ENCODE results near the gene PCSK1.
"Not testable (repeated sequence)": the region's sequence is repeated elsewhere in the genome, so short reads cannot be mapped to it uniquely, and the experiment has no call there.

The PCSK1 gene

DNA sequence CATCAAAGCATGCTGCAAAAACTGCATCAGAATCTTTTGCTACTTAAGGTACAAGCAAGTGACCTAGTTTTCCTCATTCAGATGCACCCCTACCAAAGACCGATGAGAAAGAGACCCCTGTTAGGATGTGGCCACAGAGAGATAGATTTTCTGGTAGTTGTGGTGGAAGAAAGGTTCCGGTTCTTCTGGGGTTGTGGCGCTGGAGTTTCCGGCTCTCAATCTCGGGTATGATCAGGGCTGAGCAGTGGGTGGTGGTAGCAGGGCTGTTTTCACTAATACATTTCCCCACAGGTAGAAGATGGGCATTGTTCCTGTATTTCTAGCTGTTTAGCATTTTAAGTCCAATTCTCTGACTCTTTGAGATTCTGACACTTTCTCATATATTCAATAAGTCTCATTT is 58.4 kb downstream of the PCSK1 start:
- Histone ChIP-seq H3K27me3 (ENCODE audit: low read depth) (no peaks in the 10 kb centered on the region), H3K9me3 (no peaks in the 10 kb centered on the region), H3K4me1 (no peaks in the 10 kb centered on the region), H3K4me3 (no peak overlapping the region), H3K36me3 (replicated peaks) (no peaks in the 10 kb centered on the region)
- DNase-seq (ENCODE audit: low spot score in 2 of 2): no peak
- in situ Hi-C loops (cut with MboI; ENCODE audit: low sequenced_read_pairs): no loop called here

DNA sequence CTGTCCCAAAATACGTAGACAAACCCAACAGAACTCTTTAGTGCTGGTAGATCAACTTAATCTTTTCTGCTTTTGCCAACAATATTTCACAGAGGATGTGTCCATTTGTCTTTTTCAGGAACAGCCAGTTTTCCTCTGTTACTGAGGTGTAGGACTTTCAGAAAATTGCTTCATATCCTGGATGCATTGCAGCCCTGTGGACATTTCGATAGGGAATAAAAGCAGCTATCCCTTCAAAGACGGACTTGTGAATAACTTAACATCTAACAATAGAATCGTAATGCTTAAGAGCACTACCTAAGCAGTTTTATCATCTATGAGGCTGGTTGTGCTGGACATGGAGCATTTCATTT is 59.7 kb downstream of the PCSK1 start:
- Histone ChIP-seq H3K36me3 (replicated peaks) (no peaks in the 10 kb centered on the region), H3K4me1 (no peaks in the 10 kb centered on the region), H3K27me3 (ENCODE audit: low read depth) (no peaks in the 10 kb centered on the region), H3K4me3 (no peak overlapping the region), H3K9me3 (no peaks in the 10 kb centered on the region)
- DNase-seq (ENCODE audit: low spot score in 2 of 2): no peak
- in situ Hi-C loops (cut with MboI; ENCODE audit: low sequenced_read_pairs): no loop called here

DNA sequence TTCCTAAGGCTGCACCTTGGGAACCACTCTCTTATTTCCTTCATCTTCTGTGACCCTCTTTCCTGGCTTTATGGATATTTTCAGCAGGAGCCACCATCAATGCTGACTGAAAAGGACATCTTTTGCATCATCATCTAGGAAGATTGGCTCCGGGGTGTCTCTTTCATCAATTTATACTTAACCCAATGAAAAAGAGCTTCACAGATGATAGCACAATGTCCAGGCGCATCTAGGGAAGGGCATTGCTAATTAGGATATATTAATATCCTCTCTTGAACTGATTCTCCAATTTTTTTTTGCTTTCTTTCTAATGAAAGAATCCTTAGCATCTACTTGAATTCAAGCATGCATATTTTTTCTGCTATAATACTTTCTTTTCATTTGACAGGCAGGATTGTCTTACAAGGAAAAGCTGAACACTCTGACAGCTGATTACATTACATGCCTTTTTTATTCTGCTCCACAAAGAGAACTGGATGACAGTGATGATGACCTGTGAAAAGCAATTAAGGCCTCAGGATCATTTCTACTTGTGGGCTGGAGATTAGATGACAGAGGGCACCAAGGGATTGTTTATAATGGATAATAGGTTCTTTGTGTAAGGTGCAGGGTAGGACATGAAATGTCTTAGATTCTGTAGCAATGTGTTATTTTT is 60.2 kb downstream of the PCSK1 start:
- H3K36me3 ChIP-seq (replicated peaks): no peaks in the 10 kb centered on the region
- no peak for DNase-seq (ENCODE audit: low spot score in 2 of 2)
- no peaks in the 10 kb centered on the region for H3K4me1 ChIP-seq
- in situ Hi-C loops (cut with MboI; ENCODE audit: low sequenced_read_pairs): no loop called here
- H3K4me3 ChIP-seq: no peak overlapping the region
- H3K27me3 ChIP-seq (ENCODE audit: low read depth): no peaks in the 10 kb centered on the region
- no peaks in the 10 kb centered on the region for H3K9me3 ChIP-seq

DNA sequence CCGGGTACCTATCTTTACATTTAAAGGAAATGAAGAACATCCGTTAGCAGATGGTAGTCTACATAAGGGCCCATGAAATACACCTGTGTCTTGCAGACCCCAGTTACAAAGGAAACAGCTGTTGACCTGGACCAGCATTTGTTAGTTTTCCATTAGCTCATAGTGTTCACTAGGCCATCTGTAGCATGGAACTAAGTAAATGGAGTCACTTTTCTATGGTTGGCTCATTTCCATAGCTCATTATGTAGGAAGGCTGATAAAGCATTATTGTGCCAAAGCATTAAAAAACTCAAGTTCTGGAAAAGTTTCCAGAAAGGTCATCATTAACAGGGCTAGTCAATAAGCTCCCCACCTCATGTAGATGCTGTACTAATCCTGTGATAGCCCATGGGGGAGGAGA is 62.1 kb downstream of the PCSK1 start:
- H3K36me3 ChIP-seq (replicated peaks): no peaks in the 10 kb centered on the region
- in situ Hi-C loops (cut with MboI; ENCODE audit: low sequenced_read_pairs): no loop called here
- H3K4me3 ChIP-seq: no peak overlapping the region
- H3K9me3 ChIP-seq: no peaks in the 10 kb centered on the region
- no peaks in the 10 kb centered on the region for H3K4me1 ChIP-seq
- H3K27me3 ChIP-seq (ENCODE audit: low read depth): no peaks in the 10 kb centered on the region
- no peak for DNase-seq (ENCODE audit: low spot score in 2 of 2)

DNA sequence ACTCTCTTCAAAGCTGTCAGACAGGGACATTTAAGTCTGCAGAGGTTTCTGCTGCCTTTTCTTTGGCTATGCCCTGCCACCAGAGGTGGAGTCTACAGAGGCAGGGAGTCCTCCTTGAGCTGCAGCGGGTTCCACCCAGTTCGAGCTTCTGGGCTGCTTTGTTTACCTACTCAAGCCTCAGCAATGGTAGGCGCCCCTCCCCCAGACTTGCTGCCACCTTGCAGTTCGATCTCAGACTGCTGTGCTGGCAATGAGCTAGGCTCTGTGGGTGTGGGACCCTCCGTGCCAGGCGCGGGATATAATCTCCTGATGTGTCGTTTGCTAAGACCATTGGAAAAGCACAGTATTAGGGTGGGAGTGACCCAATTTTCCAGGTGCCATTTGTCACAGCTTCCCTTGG is 65.7 kb downstream of the PCSK1 start:
- H3K27me3 ChIP-seq (ENCODE audit: low read depth); in situ Hi-C loops (cut with MboI; ENCODE audit: low sequenced_read_pairs); H3K4me1 ChIP-seq: not testable (repeated sequence)

GRCh38 chr5:96354237-96354636 is 78.8 kb downstream of the PCSK1 start:
- DNase-seq (ENCODE audit: low spot score in 2 of 2): no peak
- Histone ChIP-seq H3K4me3 (no peak overlapping the region), H3K27me3 (ENCODE audit: low read depth) (peaks cover 5% of the 10 kb centered on the region; the same call in 1 of the 2 replicates), H3K9me3 (no peaks in the 10 kb centered on the region), H3K4me1 (no peaks in the 10 kb centered on the region), H3K36me3 (replicated peaks) (no peaks in the 10 kb centered on the region)
- in situ Hi-C loops (cut with MboI; ENCODE audit: low sequenced_read_pairs): no loop called here

More for the DNA sequence above, 65.7 kb downstream of the PCSK1 start:
- H3K4me3 ChIP-seq; H3K36me3 ChIP-seq (replicated peaks); H3K9me3 ChIP-seq; DNase-seq (ENCODE audit: low spot score in 2 of 2): not testable (repeated sequence)

- H3K27me3 ChIP-seq (ENCODE audit: low read depth): peaks cover 5% of the 10 kb centered on the region; the same call in 1 of the 2 replicates
- no peak overlapping the region for H3K4me3 ChIP-seq
- in situ Hi-C loops (cut with MboI; ENCODE audit: low sequenced_read_pairs): no loop called here
- no peaks in the 10 kb centered on the region for H3K9me3 ChIP-seq
- no peak for DNase-seq (ENCODE audit: low spot score in 2 of 2)
- no peaks in the 10 kb centered on the region for H3K36me3 ChIP-seq (replicated peaks)
- H3K4me1 ChIP-seq: no peaks in the 10 kb centered on the region
Observed at GRCh38 chr5:96353220-96353619, 79.8 kb downstream of the PCSK1 start.

GRCh38 chr5:96350678-96351077 is 82.4 kb downstream of the PCSK1 start:
- no peaks in the 10 kb centered on the region for H3K4me1 ChIP-seq
- DNase-seq (ENCODE audit: low spot score in 2 of 2): no peak
- in situ Hi-C loops (cut with MboI; ENCODE audit: low sequenced_read_pairs): no loop called here
- no peak overlapping the region for H3K4me3 ChIP-seq
- no peaks in the 10 kb centered on the region for H3K9me3 ChIP-seq
- H3K36me3 ChIP-seq (replicated peaks): no peaks in the 10 kb centered on the region
- peaks cover 10% of the 10 kb centered on the region; the same call in 1 of the 2 replicates for H3K27me3 ChIP-seq (ENCODE audit: low read depth)

DNA sequence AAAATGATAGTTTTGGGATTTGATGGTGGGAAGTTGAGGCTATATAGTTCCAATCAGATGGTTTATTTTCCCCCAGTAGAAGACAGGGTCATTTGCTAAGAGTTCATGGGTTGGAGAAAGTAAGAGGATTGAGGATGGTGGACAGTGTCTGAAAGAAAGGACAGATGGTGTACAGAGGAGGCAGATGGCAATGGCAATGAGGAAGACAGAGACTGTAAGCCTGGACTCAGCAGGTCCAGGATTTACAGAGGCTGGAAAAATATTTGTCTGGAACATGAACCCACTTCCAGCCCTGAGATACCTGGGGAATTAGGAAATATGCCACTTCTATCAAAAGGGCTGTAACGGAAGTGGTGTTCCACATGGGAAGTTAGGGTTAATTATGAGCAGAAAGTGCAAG is 84.5 kb downstream of the PCSK1 start:
- DNase-seq (ENCODE audit: low spot score in 2 of 2): no peak
- H3K4me3 ChIP-seq: no peak overlapping the region
- H3K4me1 ChIP-seq: no peaks in the 10 kb centered on the region
- H3K9me3 ChIP-seq: no peaks in the 10 kb centered on the region
- in situ Hi-C loops (cut with MboI; ENCODE audit: low sequenced_read_pairs): loop anchor here (10.0 kb wide), 1 partner anchor 256 kb away; no protein-coding TSS in a partner anchor
- peaks cover 17% of the 10 kb centered on the region for H3K27me3 ChIP-seq (ENCODE audit: low read depth)
- H3K36me3 ChIP-seq (replicated peaks): no peaks in the 10 kb centered on the region

DNA sequence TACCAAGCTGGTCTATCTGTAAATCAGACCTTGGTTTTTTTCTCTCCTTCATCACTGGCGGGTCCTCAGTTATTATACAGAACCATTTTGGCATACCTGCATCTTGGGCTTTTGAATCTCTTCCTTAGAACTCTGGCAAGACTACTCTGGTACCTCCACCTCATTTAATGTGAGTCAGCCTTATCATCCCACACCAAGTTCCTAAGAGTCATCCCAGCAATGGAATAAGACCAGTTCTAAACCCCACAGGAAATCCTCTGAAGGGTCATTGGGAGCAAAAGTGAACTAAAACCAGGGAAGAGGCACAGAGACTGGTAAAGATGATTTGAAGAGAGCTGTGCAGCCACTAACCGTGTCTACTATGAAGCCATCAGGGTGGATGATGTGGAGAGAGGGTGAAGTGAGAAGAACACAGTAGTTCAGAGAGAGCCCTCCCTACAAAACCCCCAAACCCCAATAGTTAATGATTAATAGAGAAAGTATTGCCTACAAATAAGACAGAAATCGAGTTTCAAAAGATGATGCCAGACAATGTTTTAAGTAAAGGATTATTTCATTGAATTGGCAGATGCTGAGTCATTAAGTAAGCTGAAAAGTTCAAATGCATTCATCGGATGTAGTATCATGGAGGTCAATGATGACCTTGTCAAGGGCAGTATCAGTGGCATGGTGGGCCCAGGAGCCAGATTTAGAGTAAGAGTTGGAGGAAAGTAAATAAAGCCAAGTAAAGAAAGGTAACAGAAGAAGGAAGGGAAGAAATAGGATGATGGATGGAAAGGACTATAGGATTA is 85.4 kb downstream of the PCSK1 start:
- no peak overlapping the region for H3K4me3 ChIP-seq
- peaks cover 17% of the 10 kb centered on the region for H3K27me3 ChIP-seq (ENCODE audit: low read depth)
- in situ Hi-C loops (cut with MboI; ENCODE audit: low sequenced_read_pairs): loop anchor here (10.0 kb wide), 1 partner anchor 257 kb away; no protein-coding TSS in a partner anchor
- DNase-seq (ENCODE audit: low spot score in 2 of 2): no peak
- no peaks in the 10 kb centered on the region for H3K36me3 ChIP-seq (replicated peaks)
- H3K4me1 ChIP-seq: no peaks in the 10 kb centered on the region
- no peaks in the 10 kb centered on the region for H3K9me3 ChIP-seq

DNA sequence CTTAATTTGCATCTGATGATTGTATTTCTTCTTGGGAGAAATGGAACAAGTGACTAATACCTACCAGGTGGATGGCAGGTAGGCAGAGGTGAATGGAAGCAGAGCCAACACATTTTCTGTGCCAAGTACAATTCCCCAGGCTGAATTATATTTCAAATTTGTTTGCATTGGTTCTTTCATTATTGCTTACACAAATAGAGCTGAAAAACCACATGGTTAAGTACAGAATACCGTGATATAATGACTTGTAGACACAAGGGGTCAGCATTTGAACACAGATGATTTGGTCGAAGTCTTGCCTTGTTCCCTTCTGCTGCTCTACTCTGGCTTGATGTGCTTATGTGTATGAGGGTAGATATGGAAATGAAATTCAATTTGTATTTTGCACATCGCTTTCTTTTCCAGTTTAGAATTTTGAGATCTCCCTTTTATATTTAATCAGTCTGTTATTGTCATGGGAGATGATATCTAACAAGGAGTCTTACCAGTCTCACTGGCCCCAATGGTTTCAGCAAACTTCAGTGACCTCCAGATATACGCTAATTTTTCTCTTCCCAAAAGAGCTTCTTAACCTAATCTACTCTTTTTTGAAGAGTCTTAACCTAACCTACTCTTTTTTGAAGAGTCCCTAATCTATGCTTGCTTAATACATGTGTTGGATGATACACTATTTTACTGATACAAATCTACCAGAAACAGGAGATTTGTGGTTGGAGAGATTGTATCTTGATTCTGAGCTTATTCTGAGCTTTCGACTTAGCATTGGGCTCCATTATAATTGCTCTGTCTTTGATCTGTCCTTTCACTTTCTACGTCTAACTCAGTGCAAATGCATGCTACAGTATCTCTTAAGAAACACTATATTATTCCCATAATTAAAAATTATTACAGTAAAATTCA is 88.1 kb downstream of the PCSK1 start:
- H3K4me1 ChIP-seq: peaks cover 2% of the 10 kb centered on the region; the same call in 1 of the 2 replicates
- H3K36me3 ChIP-seq (replicated peaks): no peaks in the 10 kb centered on the region
- H3K4me3 ChIP-seq: no peak overlapping the region
- H3K27me3 ChIP-seq (ENCODE audit: low read depth): peaks cover 15% of the 10 kb centered on the region
- in situ Hi-C loops (cut with MboI; ENCODE audit: low sequenced_read_pairs): loop anchor here (10.0 kb wide), 1 partner anchor 260 kb away; no protein-coding TSS in a partner anchor
- peak; percentile 31 to 46 for DNase-seq (ENCODE audit: low spot score in 2 of 2)
- no peaks in the 10 kb centered on the region for H3K9me3 ChIP-seq

DNA sequence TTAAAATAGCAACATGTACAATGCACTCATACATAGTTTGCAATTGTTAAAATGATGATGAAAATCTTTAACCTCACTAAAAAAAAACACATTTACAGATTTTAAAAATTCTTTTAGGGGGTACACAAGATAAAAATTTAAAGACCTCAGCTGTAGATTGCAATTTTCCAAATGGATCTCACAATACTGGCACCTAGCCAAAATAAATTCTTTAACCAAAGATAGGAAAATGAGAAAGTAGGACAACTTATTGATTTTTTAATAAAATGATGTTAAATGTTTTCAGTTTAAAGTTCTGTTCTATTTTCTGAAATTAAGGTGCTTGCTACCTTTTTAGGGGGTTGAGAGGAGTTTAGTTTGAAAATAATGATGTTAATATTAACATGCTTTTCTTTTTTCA is 90.0 kb downstream of the PCSK1 start:
- in situ Hi-C loops (cut with MboI; ENCODE audit: low sequenced_read_pairs): loop anchor here (10.0 kb wide), 1 partner anchor 262 kb away; no protein-coding TSS in a partner anchor

DNA sequence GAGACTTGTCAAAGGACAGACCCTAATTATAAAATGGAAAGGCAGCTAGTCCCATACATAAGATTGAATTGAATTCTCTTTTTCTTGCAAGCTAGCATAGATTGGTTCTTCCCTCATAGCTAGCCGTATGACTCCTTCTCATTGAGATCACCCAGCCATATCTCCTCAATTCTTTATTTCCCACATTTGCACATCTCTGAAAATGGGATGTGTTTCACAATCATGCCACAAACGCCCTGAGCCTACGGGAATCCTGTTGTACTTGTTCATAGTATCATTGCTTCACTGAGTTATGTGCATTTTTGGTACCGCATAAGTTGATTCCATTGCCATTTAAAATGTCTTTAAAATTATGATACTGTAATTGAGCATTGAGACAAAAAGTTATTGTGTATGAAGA is 90.5 kb downstream of the PCSK1 start:
- no peak for DNase-seq (ENCODE audit: low spot score in 2 of 2)
- peaks cover 2% of the 10 kb centered on the region; the same call in 1 of the 2 replicates for H3K4me1 ChIP-seq
- H3K36me3 ChIP-seq (replicated peaks): no peaks in the 10 kb centered on the region
- H3K9me3 ChIP-seq: no peaks in the 10 kb centered on the region
- in situ Hi-C loops (cut with MboI; ENCODE audit: low sequenced_read_pairs): loop anchor here (10.0 kb wide), 1 partner anchor 262 kb away; no protein-coding TSS in a partner anchor
- no peak overlapping the region for H3K4me3 ChIP-seq
- H3K27me3 ChIP-seq (ENCODE audit: low read depth): peaks cover 17% of the 10 kb centered on the region

More for the DNA sequence above, 90.0 kb downstream of the PCSK1 start:
- no peaks in the 10 kb centered on the region for H3K9me3 ChIP-seq
- H3K27me3 ChIP-seq (ENCODE audit: low read depth): peaks cover 12% of the 10 kb centered on the region
- no peak overlapping the region for H3K4me3 ChIP-seq
- peaks cover 2% of the 10 kb centered on the region; the same call in 1 of the 2 replicates for H3K4me1 ChIP-seq
- no peak for DNase-seq (ENCODE audit: low spot score in 2 of 2)
- no peaks in the 10 kb centered on the region for H3K36me3 ChIP-seq (replicated peaks)

All from HAP-1 (cell line).